ENCODE results near the gene GOLGA7B.
A peak's percentile ranks its signal among the peaks of the same experiment; 100 is the strongest.

GOLGA7B gene

GRCh38 chr10:97910661-97911060, 61.0 kb downstream of the GOLGA7B start:
- no peak for TF ChIP-seq CTCF (IDR thresholded peaks at IDR 0.05; ENCODE audit: insufficient read depth, low read length, missing control alignments)
- H3K4me3 ChIP-seq (ENCODE audit: low read depth, low read length): no peak overlapping the region
- no peak for DNase-seq (ENCODE audit: low read depth, low spot score)
- ChIA-PET POLR2A (no interaction called here), CTCF (interaction anchor here (1.2 to 3.3 kb wide), 3 partner anchors 16 to 136 kb away, joined by 3 to 18 read pairs (median 5); no protein-coding TSS in a partner anchor)

DNA sequence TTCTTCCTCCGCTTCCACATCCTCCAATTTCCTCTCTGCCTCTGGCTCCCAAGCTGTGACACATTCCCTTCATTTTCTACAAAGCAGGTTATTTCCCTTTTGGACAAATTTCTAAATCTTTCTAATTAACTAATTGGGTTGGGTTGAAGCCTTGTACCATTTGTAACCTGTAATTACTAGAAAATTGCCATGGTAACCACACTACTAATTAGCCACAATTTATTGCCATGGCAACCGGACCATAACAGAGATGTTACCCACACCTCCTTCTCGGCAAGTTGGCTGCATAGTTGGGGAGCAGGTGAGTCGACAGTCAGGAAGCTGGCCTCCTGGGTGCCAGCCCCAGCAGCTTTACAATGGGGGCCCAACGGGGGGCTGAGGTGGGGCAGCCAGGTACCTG, 61.6 kb downstream of the GOLGA7B start:
- TF ChIP-seq CTCF (IDR thresholded peaks at IDR 0.05; ENCODE audit: insufficient read depth, low read length, missing control alignments): no peak
- CTCF ChIA-PET: interaction anchor here (1.2 to 3.3 kb wide), 4 partner anchors 16 to 135 kb away, joined by 3 to 18 read pairs (median 4); no protein-coding TSS in a partner anchor
- POLR2A ChIA-PET: no interaction called here
- no peak for DNase-seq (ENCODE audit: low read depth, low spot score)
- no peak overlapping the region for H3K4me3 ChIP-seq (ENCODE audit: low read depth, low read length)

GRCh38 chr10:97913193-97913592, 63.5 kb downstream of the GOLGA7B start:
- DNase-seq (ENCODE audit: low read depth, low spot score): no peak
- TF ChIP-seq CTCF (IDR thresholded peaks at IDR 0.05; ENCODE audit: insufficient read depth, low read length, missing control alignments): no peak
- H3K4me3 ChIP-seq (ENCODE audit: low read depth, low read length): no peak overlapping the region
- CTCF ChIA-PET: interaction anchor here (1.5 to 7.4 kb wide), 4 partner anchors 10 to 131 kb away, joined by 5 to 157 read pairs (median 13); no protein-coding TSS in a partner anchor
- POLR2A ChIA-PET: no interaction called here

DNA sequence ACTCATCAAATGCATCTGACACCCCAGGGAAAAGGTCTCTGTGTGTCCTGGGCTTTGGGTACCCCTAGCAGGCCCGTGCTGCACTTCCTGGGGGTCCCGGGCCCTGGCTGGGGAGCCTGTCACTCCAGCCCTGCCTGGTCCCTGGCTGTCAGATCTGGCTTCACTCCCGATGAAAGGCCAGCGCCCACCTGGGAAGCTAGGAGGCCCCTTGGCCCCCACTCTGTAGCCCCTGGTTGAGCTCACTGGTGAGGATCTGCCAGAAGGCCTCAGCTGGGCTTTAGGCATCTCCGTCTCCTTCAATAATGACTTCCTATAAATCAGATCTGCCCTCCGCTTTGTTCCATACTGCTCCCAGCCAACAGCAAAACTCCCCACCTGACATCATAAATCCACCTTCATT, 64.0 kb downstream of the GOLGA7B start:
- CTCF ChIA-PET: interaction anchor here (1.4 to 7.4 kb wide), 4 partner anchors 11 to 130 kb away, joined by 3 to 157 read pairs (median 6); no protein-coding TSS in a partner anchor
- POLR2A ChIA-PET: no interaction called here
- H3K4me3 ChIP-seq (ENCODE audit: low read depth, low read length): no peak overlapping the region
- no peak for DNase-seq (ENCODE audit: low read depth, low spot score)
- TF ChIP-seq CTCF (IDR thresholded peaks at IDR 0.05; ENCODE audit: insufficient read depth, low read length, missing control alignments): no peak

DNA sequence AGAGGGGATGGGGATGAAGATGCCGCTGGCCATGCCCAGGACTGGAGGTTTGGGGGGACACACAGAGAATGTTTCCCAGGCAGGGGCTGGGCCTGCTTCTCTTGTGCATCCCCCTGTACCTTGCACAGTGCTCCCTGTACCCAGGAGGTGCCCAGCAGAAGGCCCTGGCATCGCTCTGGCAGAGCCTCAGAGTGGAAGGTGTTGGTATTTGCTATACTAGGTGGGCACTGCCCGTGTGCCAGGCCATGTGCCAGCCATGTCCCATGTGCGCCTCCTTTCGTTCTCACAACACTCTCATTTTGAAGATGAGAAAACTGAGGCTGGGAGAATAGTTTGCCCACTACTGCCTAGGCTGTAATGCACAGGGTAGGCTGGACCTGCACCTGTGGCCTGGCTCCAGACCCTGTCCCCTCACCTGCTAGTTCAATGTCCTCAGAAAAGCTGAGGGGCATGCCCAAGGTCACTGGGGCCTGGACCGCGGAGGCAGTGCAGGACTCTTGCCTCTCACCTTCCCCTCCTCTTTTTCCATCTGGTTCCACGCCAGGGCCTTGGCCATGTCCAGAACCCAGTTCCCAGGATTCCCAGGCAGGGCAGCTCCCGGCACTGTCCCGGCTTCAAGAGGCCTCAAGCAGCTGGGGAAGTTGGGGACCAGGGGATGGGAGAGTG, 64.7 kb downstream of the GOLGA7B start:
- ChIA-PET POLR2A (interaction anchor here (0.6 to 0.7 kb wide), 2 partner anchors 10 to 128 kb away, joined by 3 read pairs; no protein-coding TSS in a partner anchor), CTCF (interaction anchor here (0.6 to 7.4 kb wide), 18 partner anchors 9 to 1332 kb away, joined by 3 to 157 read pairs (median 4); no protein-coding TSS in a partner anchor)
- TF ChIP-seq CTCF (IDR thresholded peaks at IDR 0.05; ENCODE audit: insufficient read depth, low read length, missing control alignments): no peak
- no peak overlapping the region for H3K4me3 ChIP-seq (ENCODE audit: low read depth, low read length)
- no peak for DNase-seq (ENCODE audit: low read depth, low spot score)

DNA sequence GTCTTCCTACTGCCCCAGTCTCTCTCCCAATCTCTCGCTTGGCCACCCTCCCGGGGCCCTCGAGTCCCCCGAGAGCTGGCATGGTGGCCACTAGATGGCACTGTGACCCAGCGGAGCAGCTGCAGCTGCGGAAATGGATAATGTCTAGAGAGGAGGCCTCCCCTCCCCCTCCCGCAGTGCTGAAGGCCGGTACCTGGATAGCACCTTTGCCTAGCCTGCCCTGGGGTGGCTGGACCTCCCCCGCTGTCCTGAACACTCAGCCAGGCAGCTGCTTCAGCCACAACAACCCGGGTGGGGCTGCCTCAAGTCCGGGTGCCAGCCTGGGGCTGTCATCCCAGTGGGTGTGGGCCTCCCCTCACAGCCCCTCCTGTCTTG, 65.2 kb downstream of the GOLGA7B start:
- POLR2A ChIA-PET: interaction anchor here (0.6 to 0.7 kb wide), 2 partner anchors 9 to 127 kb away, joined by 3 read pairs; no protein-coding TSS in a partner anchor
- DNase-seq (ENCODE audit: low read depth, low spot score): no peak
- CTCF ChIA-PET: interaction anchor here (0.6 to 7.4 kb wide), 20 partner anchors 9 to 1332 kb away, joined by 3 to 157 read pairs (median 3); no protein-coding TSS in a partner anchor
- TF ChIP-seq CTCF (IDR thresholded peaks at IDR 0.05; ENCODE audit: insufficient read depth, low read length, missing control alignments): peak; percentile 91
- no peak overlapping the region for H3K4me3 ChIP-seq (ENCODE audit: low read depth, low read length)
